ENCODE measurements around the gene VWA2.

VWA2 gene

GRCh38 chr10:114272696-114273095 lies 33.6 kb downstream of the VWA2 start:
- intact Hi-C loops (cut with DNase I): no loop called here
- no peak for DNase-seq

- intact Hi-C loops (cut with DNase I): no loop called here
- no peak for DNase-seq
These were observed 34.9 kb downstream of the VWA2 start for GRCh38 chr10:114273910-114274309.

GRCh38 chr10:114274616-114275453 lies 35.8 kb downstream of the VWA2 start:
- DNase-seq: no peak
- intact Hi-C loops (cut with DNase I): no loop called here

GRCh38 chr10:114276066-114276465 lies 37.0 kb downstream of the VWA2 start:
- intact Hi-C loops (cut with DNase I): no loop called here
- no peak for DNase-seq

- intact Hi-C loops (cut with DNase I): no loop called here
- no peak for DNase-seq
These were observed 37.6 kb downstream of the VWA2 start for GRCh38 chr10:114276671-114277070.

GRCh38 chr10:114278140-114278883 lies 39.3 kb downstream of the VWA2 start:
- no peak for DNase-seq
- intact Hi-C loops (cut with DNase I): no loop called here

- no peak for DNase-seq
- intact Hi-C loops (cut with DNase I): no loop called here
These were observed 39.8 kb downstream of the VWA2 start for GRCh38 chr10:114278884-114279191.

- no peak for DNase-seq
- intact Hi-C loops (cut with DNase I): no loop called here
These were observed 40.2 kb downstream of the VWA2 start for GRCh38 chr10:114279289-114279688.

GRCh38 chr10:114279901-114280644 lies 41.0 kb downstream of the VWA2 start:
- DNase-seq: no peak
- intact Hi-C loops (cut with DNase I): no loop called here

- intact Hi-C loops (cut with DNase I): no loop called here
- DNase-seq: no peak
These were observed 42.0 kb downstream of the VWA2 start for GRCh38 chr10:114281006-114281405.

GRCh38 chr10:114281461-114281860 lies 42.4 kb downstream of the VWA2 start:
- intact Hi-C loops (cut with DNase I): no loop called here
- no peak for DNase-seq

- DNase-seq: no peak
- intact Hi-C loops (cut with DNase I): no loop called here
These were observed 43.5 kb downstream of the VWA2 start for GRCh38 chr10:114282526-114282925.

GRCh38 chr10:114283091-114283490 lies 44.0 kb downstream of the VWA2 start:
- DNase-seq: no peak
- intact Hi-C loops (cut with DNase I): no loop called here

- DNase-seq: no peak
- intact Hi-C loops (cut with DNase I): no loop called here
These were observed 44.6 kb downstream of the VWA2 start for GRCh38 chr10:114283535-114284234.

- intact Hi-C loops (cut with DNase I): no loop called here
- peak in 1 of 42 donors; percentile 36 for DNase-seq
These were observed 45.5 kb downstream of the VWA2 start for GRCh38 chr10:114284346-114285071.

- peak in 1 of 42 donors; percentile 25 for DNase-seq
- intact Hi-C loops (cut with DNase I): no loop called here
These were observed 46.9 kb downstream of the VWA2 start for GRCh38 chr10:114285961-114286441.

GRCh38 chr10:114286921-114287320 lies 47.9 kb downstream of the VWA2 start:
- intact Hi-C loops (cut with DNase I): no loop called here
- no peak for DNase-seq

GRCh38 chr10:114288424-114289095 lies 49.5 kb downstream of the VWA2 start:
- peak in 2 of 42 donors; percentile 12 to 25 for DNase-seq
- intact Hi-C loops (cut with DNase I): no loop called here
